Putamen (tissue), 1 donor: Measurements from ENCODE around the gene SLC49A3.

Experiments
- DNase-seq: peaks from one replicate; pipeline ENCODE4 v3.0.0-alpha.2; 2016; ENCODE audit warnings: low spot score

Gene SLC49A3

GRCh38 chr4:632926-633325 is 56.0 kb downstream of the SLC49A3 start:
- DNase-seq = no peak

- DNase-seq = no peak
Observed at GRCh38 chr4:632196-632790, 56.7 kb downstream of the SLC49A3 start.
